NCI-H345 (cell line): ENCODE data around the gene SEPTIN14.
"Not testable (repeated sequence)": the region's sequence is repeated elsewhere in the genome, so short reads cannot be mapped to it uniquely, and the experiment has no call there.

Experiments used
- DNase-seq: peaks from one replicate; lab custom pipeline; 2025; lab: John Stamatoyannopoulos, UW

The SEPTIN14 gene

GRCh38 chr7:55784151-55784550, 78.4 kb downstream of the SEPTIN14 start:
- no peak for DNase-seq

DNA sequence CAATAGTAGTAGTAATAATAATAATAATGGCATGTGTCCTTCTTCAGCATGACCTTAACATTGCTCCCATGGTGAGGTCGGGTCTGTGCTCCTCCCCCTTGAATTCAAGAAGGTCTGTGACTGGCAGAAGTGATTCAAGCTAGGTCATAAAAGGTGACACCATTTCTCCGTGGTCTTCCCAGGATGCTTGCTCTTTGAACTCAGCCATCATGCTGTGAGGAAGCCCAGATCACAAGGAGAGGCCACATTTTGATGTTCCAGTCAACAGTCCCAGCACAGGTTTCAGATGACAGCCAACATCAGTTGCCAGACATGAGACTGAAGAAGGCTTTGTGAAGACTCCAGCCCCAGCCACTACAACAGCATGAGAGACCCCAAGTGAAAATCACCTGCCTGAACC, 83.9 kb downstream of the SEPTIN14 start:
- DNase-seq: no peak

GRCh38 chr7:55776196-55776595, 86.4 kb downstream of the SEPTIN14 start:
- no peak for DNase-seq

DNA sequence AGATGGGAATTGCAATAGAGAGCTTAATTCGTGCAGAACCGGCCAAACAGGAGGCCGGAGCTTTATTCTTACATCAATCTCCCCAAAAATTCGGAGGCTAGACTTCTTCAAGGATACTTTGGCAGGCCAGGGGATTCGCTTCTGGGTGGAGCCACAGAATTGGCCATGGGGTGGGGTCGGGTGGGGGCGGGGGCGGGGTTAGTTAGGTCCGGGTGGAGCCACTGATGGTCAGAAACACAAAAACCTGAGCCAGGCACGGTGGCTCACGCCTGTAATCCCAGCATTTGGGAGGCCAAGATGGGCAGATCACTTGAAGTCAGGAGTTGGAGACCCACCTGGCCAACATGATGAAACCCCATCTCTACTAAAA, 87.5 kb downstream of the SEPTIN14 start:
- DNase-seq: no peak

DNA sequence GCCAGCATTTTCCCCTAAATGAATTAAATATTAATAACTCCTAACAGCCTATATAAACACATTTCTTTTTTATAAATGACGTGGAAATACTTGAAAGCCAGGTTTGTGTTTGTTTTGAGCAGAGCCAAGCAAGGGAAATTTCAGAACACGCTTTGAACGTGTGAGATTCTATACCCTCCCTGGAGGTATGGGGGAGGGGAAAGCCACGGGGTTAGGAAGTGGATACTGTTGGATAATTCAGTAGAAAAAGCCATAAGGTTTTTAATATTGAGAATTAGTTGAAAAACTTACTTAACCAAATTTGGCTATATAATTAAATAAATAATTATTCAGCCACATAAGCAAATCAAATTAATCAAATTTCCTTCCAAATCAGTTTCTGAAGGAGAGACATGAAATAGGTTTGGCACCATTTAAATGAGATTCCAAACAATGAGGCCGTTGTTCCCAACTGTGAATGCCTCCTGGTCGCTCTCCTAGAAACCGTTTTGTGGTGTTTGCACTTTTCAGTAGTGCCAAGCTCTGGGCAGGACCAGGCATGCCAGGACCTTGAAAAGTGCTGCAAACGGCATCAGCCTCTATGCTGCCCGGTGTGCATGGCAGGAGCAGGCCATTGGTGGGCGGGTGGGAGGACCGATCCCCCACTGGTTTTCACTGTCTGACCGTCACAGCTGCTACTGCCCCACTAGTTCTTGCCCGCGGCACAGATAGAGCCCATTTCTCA, 88.1 kb downstream of the SEPTIN14 start:
- peak; percentile 96 for DNase-seq

- DNase-seq: no peak
These were observed 91.8 kb downstream of the SEPTIN14 start for GRCh38 chr7:55770778-55771177.

GRCh38 chr7:55753274-55753862, 109.2 kb downstream of the SEPTIN14 start:
- not testable (repeated sequence) for DNase-seq

DNA sequence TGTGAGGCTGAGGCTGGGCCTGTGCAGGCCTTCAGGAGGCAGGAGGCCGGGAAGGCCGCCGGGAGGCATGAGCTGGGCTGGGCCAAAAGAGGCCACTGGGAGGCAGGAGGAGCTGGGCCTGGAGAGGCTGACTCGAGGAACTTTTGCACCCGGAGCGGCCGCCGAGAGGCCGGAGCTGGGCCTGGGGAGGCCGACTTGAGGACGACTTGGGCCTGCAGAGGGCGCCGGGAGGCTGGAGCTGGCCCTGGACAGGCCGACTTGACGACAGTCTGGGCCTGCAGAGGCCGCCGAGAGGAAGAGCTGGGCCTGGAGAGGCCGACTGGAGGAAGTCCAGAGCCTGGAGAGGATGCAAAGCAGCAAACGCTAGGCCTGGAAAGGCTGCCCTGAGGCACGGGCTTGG, 117.8 kb downstream of the SEPTIN14 start:
- not testable (repeated sequence) for DNase-seq
